ENCODE measurements around the gene FAAP20.

GRCh38 chr1:2188336-2188735 is 6.2 kb downstream of the FAAP20 start:
- TF ChIP-seq CTCF (IDR thresholded peaks at IDR 0.05) (no peak), POLR2A (IDR thresholded peaks at IDR 0.05) (no peak)

All from Peyer's patch (tissue), 4 donors.